Measurements from ENCODE around the gene PRAC1.

PRAC1 gene

GRCh38 chr17:48747445-48748363 lies 25.4 kb upstream of the PRAC1 start:
- no peak for TF ChIP-seq CTCF (IDR thresholded peaks at IDR 0.05; ENCODE audit: low read length, missing control alignments)
- no peak overlapping the region for H3K4me3 ChIP-seq (replicated peaks; ENCODE audit: low read depth, low read length)
- no peak for DNase-seq (ENCODE audit: low read depth)

- no peak overlapping the region for H3K4me3 ChIP-seq (replicated peaks; ENCODE audit: low read depth, low read length)
- no peak for TF ChIP-seq CTCF (IDR thresholded peaks at IDR 0.05; ENCODE audit: low read length, missing control alignments)
- DNase-seq (ENCODE audit: low read depth) = no peak
Measured at GRCh38 chr17:48746916-48747444, 24.7 kb upstream of the PRAC1 start.

- H3K4me3 ChIP-seq (replicated peaks; ENCODE audit: low read depth, low read length) = no peak overlapping the region
- no peak for DNase-seq (ENCODE audit: low read depth)
- no peak for TF ChIP-seq CTCF (IDR thresholded peaks at IDR 0.05; ENCODE audit: low read length, missing control alignments)
Measured at GRCh38 chr17:48745381-48746275, 23.3 kb upstream of the PRAC1 start.

GRCh38 chr17:48740537-48740936 lies 18.2 kb upstream of the PRAC1 start:
- no peak for TF ChIP-seq CTCF (IDR thresholded peaks at IDR 0.05; ENCODE audit: low read length, missing control alignments)

GRCh38 chr17:48738803-48739526 lies 16.6 kb upstream of the PRAC1 start:
- no peak for TF ChIP-seq CTCF (IDR thresholded peaks at IDR 0.05; ENCODE audit: low read length, missing control alignments)
- DNase-seq (ENCODE audit: low read depth) = no peak
- no peak overlapping the region for H3K4me3 ChIP-seq (replicated peaks; ENCODE audit: low read depth, low read length)

More at GRCh38 chr17:48740537-48740936, 18.2 kb upstream of the PRAC1 start:
- DNase-seq (ENCODE audit: low read depth) = no peak
- no peak overlapping the region for H3K4me3 ChIP-seq (replicated peaks; ENCODE audit: low read depth, low read length)

- TF ChIP-seq CTCF (IDR thresholded peaks at IDR 0.05; ENCODE audit: low read length, missing control alignments) = no peak
- no peak overlapping the region for H3K4me3 ChIP-seq (replicated peaks; ENCODE audit: low read depth, low read length)
- no peak for DNase-seq (ENCODE audit: low read depth)
Measured at GRCh38 chr17:48738424-48738802, 16.1 kb upstream of the PRAC1 start.
